Left colon (tissue), 2 donors: ENCODE measurements around the gene EIF2S3. TPM values are rescaled to one million over a fixed set of nuclear protein-coding genes. Genes with fewer than 3 reads are reported as not detected.

Source experiments
- ATAC-seq: fragments of 200-7000 bp; cut with Tn5 transposase; one replicate; pipeline ENCODE4 v1.9.1; 2020; ENCODE audit warnings: mild to moderate bottlenecking, moderate library complexity
- DNase-seq, 2 donors: peaks; one replicate each; pipeline ENCODE4 v3.0.0-alpha.2; 2020
- intact Hi-C, 2 donors: fragments of 100-400 bp; cut with DNase I in 1 of 2; cut with micrococcal nuclease in 1 of 2; formaldehyde crosslinking; loops; one replicate each; pipeline versions ENCODE4 v1.11.2 to v1.14.0; 2022; cut with DNase I, micrococcal nuclease
- long read RNA-seq: library from polyadenylated mRNA; unstranded; transcript quantifications from one replicate; pipeline ENCODE4 v2.0.0, GENCODE V29; 2021
- total RNA-seq, 2 donors: library from RNA; stranded (reverse); fragmentation: NEBNext Ultra II Directional; extraction: Animal tissue kit (Norgen Biotek cat#: 25700); gene quantifications; one replicate each; pipeline ENCODE4 v1.2.1, GENCODE V29; 2021
- donor health status: DM: no; HTN: no; CAD: no.
- donor health status: DM: yes; HTN: yes; CAD: no.

Gene EIF2S3
- total RNA-seq = 100 to 1,000 TPM; 136 to 137 TPM
- long read RNA-seq, transcript EIF2S3-201 (12 exons, 2,858 nt) = major isoform, 62 of 69 reads
- long read RNA-seq, partial matches to known transcripts = 3 of 69 reads
- long read RNA-seq, other reads (novel, unspliced or antisense) = 4 of 69 reads

- intact Hi-C loops = no loop called here
- ATAC-seq (peak; percentile 94), DNase-seq (peak; percentile 91)
Measured at GRCh38 chrX:24054182-24055042, at the start of gene EIF2S3. Gene EIF2S3, plus strand, starts transcription at chrX:24054956. Its CDS starts 13 bp downstream, at chrX:24054969.

GRCh38 chrX:24005028-24005427 is 49.7 kb upstream of the EIF2S3 start:
- intact Hi-C loops = no loop called here
- ATAC-seq (no peak), DNase-seq (no peak)

- DNase-seq (no peak), ATAC-seq (no peak)
- intact Hi-C loops = no loop called here
Measured at GRCh38 chrX:24005867-24006266, 48.9 kb upstream of the EIF2S3 start.

GRCh38 chrX:24012266-24012665 is 42.5 kb upstream of the EIF2S3 start:
- DNase-seq (no peak), ATAC-seq (no peak)
- intact Hi-C loops = no loop called here

- ATAC-seq = no peak
- intact Hi-C loops = no loop called here
- DNase-seq = no peak
Measured at GRCh38 chrX:24014388-24015018, 40.3 kb upstream of the EIF2S3 start.

GRCh38 chrX:24017674-24018073 is 37.1 kb upstream of the EIF2S3 start:
- DNase-seq (no peak), ATAC-seq (no peak)
- intact Hi-C loops = no loop called here

- DNase-seq (no peak), ATAC-seq (no peak)
- intact Hi-C loops = no loop called here
Measured at GRCh38 chrX:24018809-24019208, 35.9 kb upstream of the EIF2S3 start.

GRCh38 chrX:24019448-24019847 is 35.3 kb upstream of the EIF2S3 start:
- intact Hi-C loops = no loop called here
- ATAC-seq (no peak), DNase-seq (no peak)

- ATAC-seq = no peak
- no peak for DNase-seq
- intact Hi-C loops = no loop called here
Measured at GRCh38 chrX:24020306-24020876, 34.4 kb upstream of the EIF2S3 start.

GRCh38 chrX:24023544-24023943 is 31.2 kb upstream of the EIF2S3 start:
- no peak for ATAC-seq
- intact Hi-C loops = no loop called here
- DNase-seq = no peak

GRCh38 chrX:24023972-24024669 is 30.6 kb upstream of the EIF2S3 start:
- intact Hi-C loops = no loop called here
- no peak for DNase-seq
- ATAC-seq = no peak

- ATAC-seq (peak; percentile 90), DNase-seq (peak; percentile 83 to 84)
- intact Hi-C loops = no loop called here
Measured at GRCh38 chrX:24024819-24025740, 29.7 kb upstream of the EIF2S3 start.

GRCh38 chrX:24025741-24026403 is 28.9 kb upstream of the EIF2S3 start:
- ATAC-seq (peak; percentile 31), DNase-seq (no peak)
- intact Hi-C loops = no loop called here

GRCh38 chrX:24026432-24026831 is 28.3 kb upstream of the EIF2S3 start:
- ATAC-seq (no peak), DNase-seq (no peak)
- intact Hi-C loops = no loop called here

- intact Hi-C loops = no loop called here
- DNase-seq (no peak), ATAC-seq (no peak)
Measured at GRCh38 chrX:24027086-24027485, 27.7 kb upstream of the EIF2S3 start, which contains the start of gene KLHL15. Gene KLHL15, minus strand, starts transcription at chrX:24027186. Its CDS starts 20,493 bp downstream, at chrX:24006693.

- ATAC-seq = no peak
- DNase-seq = no peak
- intact Hi-C loops = no loop called here
Measured at GRCh38 chrX:24027985-24028384, 26.8 kb upstream of the EIF2S3 start.

GRCh38 chrX:24030597-24030996 is 24.2 kb upstream of the EIF2S3 start:
- no peak for ATAC-seq

GRCh38 chrX:24034485-24034884 is 20.3 kb upstream of the EIF2S3 start:
- intact Hi-C loops = no loop called here
- ATAC-seq (no peak), DNase-seq (no peak)

More at GRCh38 chrX:24030597-24030996, 24.2 kb upstream of the EIF2S3 start:
- intact Hi-C loops = no loop called here
- DNase-seq = no peak
